Panc1 (cell line): ENCODE data around the gene ERBB2. TPM values are rescaled to one million over a fixed set of nuclear protein-coding genes. Genes with fewer than 3 reads are reported as not detected.

ENCODE experiments used
- ATAC-seq: fragments of 200-7000 bp; cut with Tn5 transposase; 2 replicates; pipeline ENCODE4 v1.9.1; 2020; ENCODE audit warnings: mild to moderate bottlenecking, moderate library complexity
- BruUV-seq: library from RNA; stranded (reverse); fragments of 400-500 nt; replicated peaks from 2 replicates; lab custom pipeline; 2021; lab: Mats Ljungman, UMichigan
- CTCF ChIA-PET: fragments of 300-600 bp; sonication (Branson Sonifier 250); formaldehyde crosslinking; loops from one replicate; lab custom pipeline; 2022; ENCODE audit warnings: antibody characterized with exemption; lab: Charles Lee
- POLR2A ChIA-PET: fragments of 300-600 bp; sonication (Branson Sonifier 250); formaldehyde crosslinking; loops from one replicate; lab custom pipeline; 2022; ENCODE audit warnings: antibody characterized with exemption; lab: Charles Lee
- DNase-seq: peaks from one replicate; pipeline ENCODE4 v3.0.0-alpha.2; 2010; ENCODE audit warnings: low read depth, low spot score
- H3K27ac ChIP-seq: 2 replicates; pipeline ENCODE4 v1.5.1; 2011; ENCODE audit warnings: mild to moderate bottlenecking, low read length, inconsistent platforms
- H3K27me3 ChIP-seq: fragments of 200-500 bp; sonication (Bioruptor generic); 2 replicates; pipeline ENCODE4 v1.6.0; 2014; ENCODE audit warnings: low read length, inconsistent platforms; ENCODE audit not compliant: control insufficient read depth, insufficient read depth
- H3K36me3 ChIP-seq: fragments of 200-500 bp; sonication (Bioruptor generic); 2 replicates; pipeline ENCODE4 v1.5.1; 2014; ENCODE audit warnings: inconsistent platforms, mild to moderate bottlenecking, low read length, moderate library complexity; ENCODE audit not compliant: control insufficient read depth, insufficient read depth
- H3K4me1 ChIP-seq: 2 replicates; pipeline ENCODE4 v1.5.1; 2011; ENCODE audit warnings: inconsistent platforms, mild to moderate bottlenecking, low read length, moderate library complexity; ENCODE audit not compliant: control insufficient read depth, insufficient read depth
- H3K4me3 ChIP-seq, 2 experiments: 2 replicates each; pipeline ENCODE4 v1.5.1; 2011 to 2012; ENCODE audit warnings: low read depth in 2 of 2, low read length in 2 of 2, mild to moderate bottlenecking in 2 of 2, inconsistent platforms in 1 of 2, moderate library complexity in 1 of 2
- H3K9me3 ChIP-seq: fragments of 200-500 bp; sonication (Bioruptor generic); 2 replicates; pipeline ENCODE4 v1.5.1; 2014; ENCODE audit warnings: low read depth, mild to moderate bottlenecking, inconsistent platforms, low read length, moderate library complexity; ENCODE audit not compliant: control insufficient read depth, insufficient read depth
- CTCF ChIP-seq: fragments of 450-650 bp; IDR thresholded peaks from 2 replicates; pipeline ENCODE4 v1.5.1; 2017; ENCODE audit warnings: mild to moderate bottlenecking
- POLR2AphosphoS5 ChIP-seq: IDR thresholded peaks from 2 replicates; pipeline ENCODE4 v1.6.1; 2012; ENCODE audit warnings: mild to moderate bottlenecking, low read depth, low read length, moderate library complexity
- REST ChIP-seq, 2 experiments: IDR thresholded peaks; 2 replicates each; pipeline ENCODE4 v1.6.1; 2011 to 2012; ENCODE audit warnings: low read depth in 2 of 2, control low read depth in 1 of 2, low read length in 1 of 2, mild to moderate bottlenecking in 1 of 2, moderate library complexity in 1 of 2; ENCODE audit not compliant: insufficient read depth in 1 of 2
- SIN3A ChIP-seq: IDR thresholded peaks from 2 replicates; pipeline ENCODE4 v1.6.1; 2012; ENCODE audit warnings: low read depth, mild to moderate bottlenecking, low read length, moderate library complexity, borderline replicate concordance; ENCODE audit not compliant: insufficient read depth
- TCF7L2 ChIP-seq: IDR thresholded peaks from 2 replicates; pipeline ENCODE4 v1.6.1; 2011; ENCODE audit warnings: mild to moderate bottlenecking, low read depth, low read length, inconsistent platforms
- in situ Hi-C: cut with HindIII; loops from 2 replicates; pipeline ENCODE4 v1.10.0; 2016; ENCODE audit warnings: low sequenced_read_pairs, low pct_unique_long_range_greater_than_20kb
- intact Hi-C: fragments of 100-400 bp; cut with micrococcal nuclease; formaldehyde crosslinking; loops from one replicate; pipeline ENCODE4 v1.10.0; 2022; ENCODE audit not compliant: unreplicated experiment
- total RNA-seq: library from RNA; stranded (reverse); gene quantifications from one replicate; pipeline ENCODE4 v1.2.1, GENCODE V29; 2021; ENCODE audit not compliant: unreplicated experiment

The ERBB2 gene
- total RNA-seq, 1 experiment from 2014 or later = 68.6 TPM

- Histone ChIP-seq H3K4me3 (no peak overlapping the region), H3K9me3 (no peaks in the 10 kb centered on the region), H3K36me3 (no peaks in the 10 kb centered on the region; the same call in 1 of the 2 replicates), H3K27ac (no peak overlapping the region), H3K27me3 (no peaks in the 10 kb centered on the region), H3K4me1 (peaks cover 6% of the 10 kb centered on the region)
- intact Hi-C loops (no loop called here), in situ Hi-C loops (no loop called here)
- TF ChIP-seq REST (IDR thresholded peaks at IDR 0.05; ENCODE audit: insufficient read depth in 1 of 2, low read depth in 2 of 2, low read length in 1 of 2) (no peak), SIN3A (no peak), TCF7L2 (no peak), CTCF (no peak), POLR2AphosphoS5 (no peak)
- no TSS peak for BruUV-seq
- ATAC-seq = no peak
- ChIA-PET CTCF (interaction anchor here (0.7 to 0.8 kb wide), 2 partner anchors 10 to 576 kb away, joined by 3 to 6 read pairs; no protein-coding TSS in a partner anchor), POLR2A (interaction anchor here (0.5 kb wide), 1 partner anchor 35 kb away, joined by 4 read pairs; no protein-coding TSS in a partner anchor)
- DNase-seq = no peak
Measured at GRCh38 chr17:39695089-39695474, 4.8 kb upstream of the ERBB2 start.

GRCh38 chr17:39696731-39697130, 3.1 kb upstream of the ERBB2 start:
- intact Hi-C loops = no loop called here
- H3K36me3 ChIP-seq = peaks cover 3% of the 10 kb centered on the region; the same call in 1 of the 2 replicates

More at GRCh38 chr17:39696731-39697130, 3.1 kb upstream of the ERBB2 start:
- no peak for TF ChIP-seq POLR2AphosphoS5
- no peak for TF ChIP-seq TCF7L2
- no peak for TF ChIP-seq REST (IDR thresholded peaks at IDR 0.05; ENCODE audit: insufficient read depth in 1 of 2, low read depth in 2 of 2, low read length in 1 of 2)
- ATAC-seq (no peak), DNase-seq (no peak)
- ChIA-PET POLR2A (no interaction called here), CTCF (no interaction called here)
- Histone ChIP-seq H3K27ac (no peak overlapping the region), H3K9me3 (no peaks in the 10 kb centered on the region), H3K27me3 (no peaks in the 10 kb centered on the region), H3K4me1 (peaks cover 14% of the 10 kb centered on the region), H3K4me3 (no peak overlapping the region)
- BruUV-seq = no TSS peak
- in situ Hi-C loops = no loop called here
